Neuron (in vitro differentiated cells): ENCODE data around the gene ADGRV1.
"Not testable (repeated sequence)": the region's sequence is repeated elsewhere in the genome, so short reads cannot be mapped to it uniquely, and the experiment has no call there.

Experiments used
- H2AFZ ChIP-seq: one replicate; pipeline ENCODE4 v1.6.1; 2013; ENCODE audit warnings: low read depth, mild to moderate bottlenecking, inconsistent platforms, low read length, moderate library complexity
- H3K27me3 ChIP-seq: one replicate; pipeline ENCODE4 v1.6.1; 2013; ENCODE audit warnings: low read length; ENCODE audit not compliant: insufficient read depth
- H3K36me3 ChIP-seq: one replicate; pipeline ENCODE4 v1.6.1; 2013; ENCODE audit warnings: low read length; ENCODE audit not compliant: insufficient read depth
- H3K4me1 ChIP-seq: one replicate; pipeline ENCODE4 v1.6.1; 2013; ENCODE audit warnings: low read length; ENCODE audit not compliant: insufficient read depth
- H3K4me3 ChIP-seq: 2 replicates; pipeline ENCODE4 v1.5.1; 2013; ENCODE audit warnings: mild to moderate bottlenecking, low read length, moderate library complexity
- H3K9me3 ChIP-seq: one replicate; pipeline ENCODE4 v1.6.1; 2013; ENCODE audit warnings: low read length

Gene ADGRV1

GRCh38 chr5:91053741-91054025 is 495.1 kb downstream of the ADGRV1 start:
- H3K4me3 ChIP-seq: no peak overlapping the region

GRCh38 chr5:91058155-91058554 is 499.6 kb downstream of the ADGRV1 start:
- Histone ChIP-seq H3K36me3 (no peaks in the 10 kb centered on the region), H3K27me3 (no peaks in the 10 kb centered on the region), H3K4me1 (no peaks in the 10 kb centered on the region), H3K9me3 (no peaks in the 10 kb centered on the region), H3K4me3 (no peak overlapping the region), H2AFZ (no peak overlapping the region)

More at GRCh38 chr5:91053741-91054025, 495.1 kb downstream of the ADGRV1 start:
- H3K4me1 ChIP-seq: no peaks in the 10 kb centered on the region
- no peaks in the 10 kb centered on the region for H3K9me3 ChIP-seq
- H2AFZ ChIP-seq: no peak overlapping the region
- H3K27me3 ChIP-seq: no peaks in the 10 kb centered on the region
- H3K36me3 ChIP-seq: no peaks in the 10 kb centered on the region

- no peaks in the 10 kb centered on the region for H3K27me3 ChIP-seq
- H3K4me1 ChIP-seq: no peaks in the 10 kb centered on the region
- no peaks in the 10 kb centered on the region for H3K36me3 ChIP-seq
- no peak overlapping the region for H3K4me3 ChIP-seq
- H3K9me3 ChIP-seq: no peaks in the 10 kb centered on the region
- H2AFZ ChIP-seq: no peak overlapping the region
Observed at GRCh38 chr5:91058575-91058974, 500.0 kb downstream of the ADGRV1 start.

- Histone ChIP-seq H2AFZ (no peak overlapping the region), H3K36me3 (no peaks in the 10 kb centered on the region), H3K4me1 (no peaks in the 10 kb centered on the region), H3K9me3 (no peaks in the 10 kb centered on the region), H3K4me3 (no peak overlapping the region), H3K27me3 (no peaks in the 10 kb centered on the region)
Observed at GRCh38 chr5:91059409-91059808, 500.8 kb downstream of the ADGRV1 start.

GRCh38 chr5:91061094-91061493 is 502.5 kb downstream of the ADGRV1 start:
- Histone ChIP-seq H2AFZ (no peak overlapping the region), H3K36me3 (no peaks in the 10 kb centered on the region), H3K4me1 (no peaks in the 10 kb centered on the region), H3K9me3 (no peaks in the 10 kb centered on the region), H3K27me3 (no peaks in the 10 kb centered on the region), H3K4me3 (no peak overlapping the region)

- H3K4me1 ChIP-seq: no peaks in the 10 kb centered on the region
- H3K36me3 ChIP-seq: no peaks in the 10 kb centered on the region
- H3K9me3 ChIP-seq: no peaks in the 10 kb centered on the region
- no peaks in the 10 kb centered on the region for H3K27me3 ChIP-seq
- H3K4me3 ChIP-seq: no peak overlapping the region
- H2AFZ ChIP-seq: no peak overlapping the region
Observed at GRCh38 chr5:91061946-91062562, 503.5 kb downstream of the ADGRV1 start.

- H3K9me3 ChIP-seq, H3K27me3 ChIP-seq, H3K4me3 ChIP-seq, H3K4me1 ChIP-seq, H2AFZ ChIP-seq, H3K36me3 ChIP-seq: not testable (repeated sequence)
Observed at GRCh38 chr5:91063098-91063690, 504.6 kb downstream of the ADGRV1 start.

GRCh38 chr5:91065496-91065895 is 506.9 kb downstream of the ADGRV1 start:
- H3K36me3 ChIP-seq: no peaks in the 10 kb centered on the region
- H2AFZ ChIP-seq: no peak overlapping the region
- no peak overlapping the region for H3K4me3 ChIP-seq
- no peaks in the 10 kb centered on the region for H3K27me3 ChIP-seq
- H3K9me3 ChIP-seq: no peaks in the 10 kb centered on the region
- H3K4me1 ChIP-seq: no peaks in the 10 kb centered on the region

- Histone ChIP-seq H3K9me3 (no peaks in the 10 kb centered on the region), H2AFZ (no peak overlapping the region), H3K27me3 (no peaks in the 10 kb centered on the region), H3K36me3 (peaks cover 14% of the 10 kb centered on the region), H3K4me3 (no peak overlapping the region), H3K4me1 (no peaks in the 10 kb centered on the region)
Observed at GRCh38 chr5:91069364-91069763, 510.8 kb downstream of the ADGRV1 start.

- Histone ChIP-seq H2AFZ (no peak overlapping the region), H3K4me1 (no peaks in the 10 kb centered on the region), H3K27me3 (no peaks in the 10 kb centered on the region), H3K9me3 (no peaks in the 10 kb centered on the region), H3K36me3 (peaks cover 14% of the 10 kb centered on the region), H3K4me3 (no peak overlapping the region)
Observed at GRCh38 chr5:91070761-91071550, 512.4 kb downstream of the ADGRV1 start.

- H3K4me1 ChIP-seq: no peaks in the 10 kb centered on the region
- H3K36me3 ChIP-seq: peaks cover 14% of the 10 kb centered on the region
- no peak overlapping the region for H3K4me3 ChIP-seq
- no peak overlapping the region for H2AFZ ChIP-seq
- H3K27me3 ChIP-seq: no peaks in the 10 kb centered on the region
- H3K9me3 ChIP-seq: no peaks in the 10 kb centered on the region
Observed at GRCh38 chr5:91072881-91073280, 514.3 kb downstream of the ADGRV1 start.

- no peaks in the 10 kb centered on the region for H3K9me3 ChIP-seq
- H2AFZ ChIP-seq: no peak overlapping the region
- no peaks in the 10 kb centered on the region for H3K27me3 ChIP-seq
- H3K36me3 ChIP-seq: peaks cover 14% of the 10 kb centered on the region
- H3K4me1 ChIP-seq: no peaks in the 10 kb centered on the region
- no peak overlapping the region for H3K4me3 ChIP-seq
Observed at GRCh38 chr5:91074615-91075014, 516.0 kb downstream of the ADGRV1 start.

GRCh38 chr5:91076138-91076537 is 517.5 kb downstream of the ADGRV1 start:
- Histone ChIP-seq H3K27me3 (no peaks in the 10 kb centered on the region), H3K36me3 (peaks cover 14% of the 10 kb centered on the region), H3K4me3 (no peak overlapping the region), H3K9me3 (no peaks in the 10 kb centered on the region), H3K4me1 (no peaks in the 10 kb centered on the region), H2AFZ (no peak overlapping the region)
